GM12878 (cell line): ENCODE measurements around the gene DNAAF2. TPM values are rescaled to one million over a fixed set of nuclear protein-coding genes. Genes with fewer than 3 reads are reported as not detected.

ENCODE experiments used
- ATAC-seq: fragments of 200-7000 bp; cut with Tn5 transposase; 3 replicates; pipeline ENCODE4 v1.9.1; 2020; ENCODE audit warnings: mild to moderate bottlenecking, moderate library complexity
- BruUV-seq: library from RNA; stranded (reverse); fragments of 400-500 nt; replicated peaks from 2 replicates; lab custom pipeline; 2021; lab: Mats Ljungman, UMichigan
- CTCF ChIA-PET: fragments of 300-600 bp; sonication (Branson Sonifier 250); formaldehyde crosslinking; extraction: SDS; loops from one replicate; lab custom pipeline; 2021; ENCODE audit warnings: inconsistent platforms; lab: Yijun Ruan, JAX
- POLR2A ChIA-PET: fragments of 350-600 bp; formaldehyde crosslinking; extraction: SDS; loops from one replicate; lab custom pipeline; 2021; ENCODE audit warnings: inconsistent platforms; lab: Charles Lee
- RAD21 ChIA-PET: fragments of 300-600 bp; sonication (Branson Sonifier 250); formaldehyde crosslinking; loops from one replicate; lab custom pipeline; 2023; ENCODE audit warnings: antibody characterized with exemption; ENCODE audit not compliant: unreplicated experiment; lab: Charles Lee
- SMC1A ChIA-PET: fragments of 300-600 bp; sonication (Branson Sonifier 250); formaldehyde crosslinking; loops from one replicate; lab custom pipeline; 2023; ENCODE audit not compliant: unreplicated experiment, uncharacterized antibody; lab: Charles Lee
- DNase-seq: peaks from one replicate; pipeline ENCODE4 v3.0.0-alpha.2; 2011; ENCODE audit warnings: low read depth, low spot score
- FAIRE-seq: peaks from 3 replicates; lab custom pipeline; 2011; peaks lifted over from hg19 to GRCh38; lab: Jason Lieb, UNC
- H2AFZ ChIP-seq: 2 replicates; pipeline ENCODE4 v1.6.0; 2011; ENCODE audit warnings: low read depth, low read length, control low read depth; ENCODE audit not compliant: control insufficient read depth
- H3K27ac ChIP-seq: 2 replicates; pipeline ENCODE4 v1.5.1; 2011; ENCODE audit warnings: control low read depth; ENCODE audit not compliant: control insufficient read depth, insufficient read depth
- H3K27me3 ChIP-seq, 2 experiments: replicated peaks in 1 of 2; 2 replicates each; pipeline versions ENCODE4 v1.6.0 to v1.6.1; 2011; ENCODE audit warnings: low read length in 1 of 2; ENCODE audit not compliant: control insufficient read depth in 2 of 2, insufficient read depth in 2 of 2
- H3K36me3 ChIP-seq, 2 experiments: 2 replicates each; pipeline ENCODE4 v1.5.1; 2011; ENCODE audit warnings: low read length in 1 of 2; ENCODE audit not compliant: control insufficient read depth in 2 of 2, insufficient read depth in 2 of 2
- H3K4me1 ChIP-seq: 2 replicates; pipeline ENCODE4 v1.6.1; 2011; ENCODE audit warnings: mild to moderate bottlenecking, low read length, moderate library complexity, mixed read lengths; ENCODE audit not compliant: control insufficient read depth, insufficient read depth
- H3K4me2 ChIP-seq: 2 replicates; pipeline ENCODE4 v1.6.0; 2011; ENCODE audit warnings: control low read depth; ENCODE audit not compliant: control insufficient read depth, insufficient read depth
- H3K4me3 ChIP-seq: fragments of 200-600 bp; sonication (generic); 2 replicates; pipeline ENCODE4 v1.5.1; 2016
- H3K79me2 ChIP-seq: 2 replicates; pipeline ENCODE4 v1.6.0; 2011; ENCODE audit warnings: low read length; ENCODE audit not compliant: control insufficient read depth, insufficient read depth
- H3K9ac ChIP-seq: 2 replicates; pipeline ENCODE4 v1.8.0; 2011; ENCODE audit warnings: low read length, control low read depth, mixed read lengths; ENCODE audit not compliant: control insufficient read depth, insufficient read depth
- H3K9me3 ChIP-seq: replicated peaks from 3 replicates; pipeline ENCODE4 v1.5.1; 2011; ENCODE audit warnings: mild to moderate bottlenecking, low read length; ENCODE audit not compliant: control insufficient read depth, insufficient read depth
- H4K20me1 ChIP-seq: 2 replicates; pipeline ENCODE4 v1.6.0; 2011; ENCODE audit not compliant: control insufficient read depth, insufficient read depth
- BACH1 ChIP-seq: fragments of 450-650 bp; IDR thresholded peaks from 2 replicates; pipeline ENCODE4 v1.6.1; 2017; ENCODE audit warnings: mild to moderate bottlenecking, borderline replicate concordance
- EP300 ChIP-seq, 2 experiments: fragments of 150-350 bp in 1 of 2; IDR thresholded peaks; 2 replicates each; pipeline ENCODE4 v1.6.1; 2011 to 2012; ENCODE audit warnings: low read depth in 2 of 2, low read length in 2 of 2, borderline replicate concordance in 1 of 2, improper control_type of control experiment in 1 of 2, inconsistent platforms in 1 of 2; ENCODE audit not compliant: control insufficient read depth in 1 of 2
- WRNIP1 ChIP-seq: IDR thresholded peaks from 2 replicates; pipeline ENCODE4 v1.6.1; 2011; ENCODE audit warnings: low read depth, low read length, improper control_type of control experiment, borderline replicate concordance
- YY1 ChIP-seq: IDR thresholded peaks from 2 replicates; pipeline ENCODE4 v1.6.1; 2011; ENCODE audit warnings: low read depth, mild to moderate bottlenecking, low read length
- WGBS: methylation state at CpG from one replicate; pipeline ENCODE4 v1.1.6; 2016; ENCODE audit warnings: low lambda C conversion rate; ENCODE audit not compliant: insufficient replicate concordance, insufficient coverage; ENCODE audit errors: missing lambda C conversion rate; 5-methylcytosine and 5-hydroxymethylcytosine counted together
- in situ Hi-C: fragments of 300-500 bp; cut with MboI; formaldehyde crosslinking; loops from 9 replicates; pipeline ENCODE4 v1.14.3; 2018; ENCODE audit warnings: mixed read lengths
- intact Hi-C: fragments of 100-400 bp; cut with micrococcal nuclease; formaldehyde crosslinking; loops from one replicate; pipeline ENCODE4 v1.14.2; 2022; ENCODE audit not compliant: unreplicated experiment
- polyA plus RNA-seq, 11 experiments: library from polyadenylated mRNA; depleted of rRNA in 4 of 11; unstranded in 6 of 11; stranded (reverse) in 5 of 11; fragments of >200 nt; fragmentation: Nextera tagmentation in 4 of 11; fragmentation: Illumina TruSeq in 1 of 11; extraction: Ambion mirVana in 4 of 11; extraction: Trizol in 1 of 11; gene quantifications; 1 replicate in 1 of 11; 2 replicates in 10 of 11; pipeline versions ENCODE4 v1.2.1 to v1.2.3, GENCODE V29; 2011 to 2016; ENCODE audit warnings: inconsistent platforms in 2 of 11, missing spikeins in 2 of 11, low read depth in 1 of 11
- total RNA-seq, 4 experiments: library from RNA; depleted of rRNA in 3 of 4; stranded (reverse); fragments of >200 nt in 3 of 4; fragmentation: Illumina TruSeq in 1 of 4; extraction: Trizol in 1 of 4; gene quantifications; 2 replicates each; pipeline versions ENCODE4 v1.2.1 to v1.2.3, GENCODE V29; 2013 to 2021
- TF ChIP-seq, protein P1 (sequence below): fragments of 450-650 bp; IDR thresholded peaks from 2 replicates; pipeline ENCODE4 v1.6.1; 2017; ENCODE audit warnings: low read depth, mild to moderate bottlenecking, moderate library complexity

DNAAF2 gene
- total and polyA plus RNA-seq, 10 of the 15 experiments (the other 5 are each of a cell fraction or from before 2014, with no cell fraction given): 5.7 to 24.7 (median 10.8) TPM

- DNase-seq: no peak
- Histone ChIP-seq H3K79me2 (peaks cover 17% of the 10 kb centered on the region), H3K27me3 (no peaks in the 10 kb centered on the region), H3K9ac (no peak overlapping the region), H3K4me2 (no peak overlapping the region), H3K9me3 (no peaks in the 10 kb centered on the region), H3K36me3 (peaks cover 2 to 8% of the 10 kb centered on the region in 2 experiments; a peak in 3 of 4 replicates), H3K4me1 (no peaks in the 10 kb centered on the region), H4K20me1 (no peaks in the 10 kb centered on the region), H3K4me3 (no peak overlapping the region), H3K27ac (no peak overlapping the region), H2AFZ (no peak overlapping the region)
- TF ChIP-seq BACH1: no peak
- no peak for TF ChIP-seq WRNIP1
- TF ChIP-seq YY1: no peak
- TF ChIP-seq EP300 (IDR thresholded peaks at IDR 0.05; ENCODE audit: borderline replicate concordance in 1 of 2, control insufficient read depth in 1 of 2, low read depth in 2 of 2, low read length in 2 of 2): no peak
- TF ChIP-seq, protein P1, sequence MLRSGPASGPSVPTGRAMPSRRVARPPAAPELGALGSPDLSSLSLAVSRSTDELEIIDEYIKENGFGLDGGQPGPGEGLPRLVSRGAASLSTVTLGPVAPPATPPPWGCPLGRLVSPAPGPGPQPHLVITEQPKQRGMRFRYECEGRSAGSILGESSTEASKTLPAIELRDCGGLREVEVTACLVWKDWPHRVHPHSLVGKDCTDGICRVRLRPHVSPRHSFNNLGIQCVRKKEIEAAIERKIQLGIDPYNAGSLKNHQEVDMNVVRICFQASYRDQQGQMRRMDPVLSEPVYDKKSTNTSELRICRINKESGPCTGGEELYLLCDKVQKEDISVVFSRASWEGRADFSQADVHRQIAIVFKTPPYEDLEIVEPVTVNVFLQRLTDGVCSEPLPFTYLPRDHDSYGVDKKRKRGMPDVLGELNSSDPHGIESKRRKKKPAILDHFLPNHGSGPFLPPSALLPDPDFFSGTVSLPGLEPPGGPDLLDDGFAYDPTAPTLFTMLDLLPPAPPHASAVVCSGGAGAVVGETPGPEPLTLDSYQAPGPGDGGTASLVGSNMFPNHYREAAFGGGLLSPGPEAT: no peak
- ChIA-PET POLR2A (interaction anchor here (1.4 to 2.0 kb wide), 2 partner anchors 12 to 17 kb away, joined by 4 to 8 read pairs; partner anchors contain the start of genes MGAT2 and RPL36AL), RAD21 (interaction anchor here (0.8 kb wide), 1 partner anchor 12 kb away, joined by 3 read pairs; the partner anchor contains the start of gene RPL36AL), SMC1A (interaction anchor here (0.9 to 1.2 kb wide), 2 partner anchors 9 to 13 kb away, joined by 3 to 4 read pairs; partner anchors contain the start of gene LRR1), CTCF (interaction anchor here (0.8 kb wide), 2 partner anchors 9 to 13 kb away, joined by 3 to 4 read pairs; partner anchors contain the start of genes LRR1 and RPL36AL)
- in situ Hi-C loops (no loop called here), intact Hi-C loops (no loop called here)
- WGBS: 98% methylated on average over 6 of the region's 6 CpGs
- FAIRE-seq: no peak
- no peak for ATAC-seq
- BruUV-seq: no TSS peak
Observed at GRCh38 chr14:49607583-49607982, 27.5 kb downstream of the DNAAF2 start.
